Stimulated activated CD8-positive, alpha-beta memory T cell treated with anti-CD3 and anti-CD28 coated beads, Interleukin-15, amount 100 ng/mL, for 1 hour (primary cell): ENCODE data around the gene ADRA1B.
"Not testable (repeated sequence)": the region's sequence is repeated elsewhere in the genome, so short reads cannot be mapped to it uniquely, and the experiment has no call there.

Experiments
- DNase-seq: peaks from one replicate; pipeline ENCODE4 v3.0.0-alpha.2; 2020; ENCODE audit warnings: low read depth

Gene ADRA1B

GRCh38 chr5:159929176-159929575 is 12.9 kb downstream of the ADRA1B start:
- DNase-seq = no peak

GRCh38 chr5:159933531-159934485 is 17.5 kb downstream of the ADRA1B start:
- DNase-seq = no peak

- DNase-seq = no peak
These were observed 19.7 kb downstream of the ADRA1B start for GRCh38 chr5:159935946-159936345.

GRCh38 chr5:159936686-159937329 is 20.5 kb downstream of the ADRA1B start:
- DNase-seq = no peak

GRCh38 chr5:159937580-159937979 is 21.3 kb downstream of the ADRA1B start:
- DNase-seq = no peak

GRCh38 chr5:159943326-159943725 is 27.0 kb downstream of the ADRA1B start:
- DNase-seq = no peak

GRCh38 chr5:159944056-159944600 is 27.8 kb downstream of the ADRA1B start:
- DNase-seq = no peak

- DNase-seq = no peak
These were observed 29.1 kb downstream of the ADRA1B start for GRCh38 chr5:159945359-159945758.

GRCh38 chr5:159947708-159948358 is 31.6 kb downstream of the ADRA1B start:
- no peak for DNase-seq

- no peak for DNase-seq
These were observed 35.1 kb downstream of the ADRA1B start for GRCh38 chr5:159951387-159951786.

GRCh38 chr5:159951834-159952233 is 35.6 kb downstream of the ADRA1B start:
- DNase-seq = no peak

- no peak for DNase-seq
These were observed 37.3 kb downstream of the ADRA1B start for GRCh38 chr5:159953609-159954008.

GRCh38 chr5:159955056-159955624 is 38.9 kb downstream of the ADRA1B start:
- DNase-seq = no peak

GRCh38 chr5:159956074-159956473 is 39.8 kb downstream of the ADRA1B start:
- DNase-seq = no peak

GRCh38 chr5:159961176-159962160 is 45.2 kb downstream of the ADRA1B start:
- DNase-seq = no peak

- DNase-seq = no peak
These were observed 45.9 kb downstream of the ADRA1B start for GRCh38 chr5:159962214-159962613.

- no peak for DNase-seq
These were observed 47.7 kb downstream of the ADRA1B start for GRCh38 chr5:159963935-159964334.

- no peak for DNase-seq
These were observed 49.0 kb downstream of the ADRA1B start for GRCh38 chr5:159965031-159965837.

- not testable (repeated sequence) for DNase-seq
These were observed 49.5 kb downstream of the ADRA1B start for GRCh38 chr5:159965838-159966128.

GRCh38 chr5:159969966-159970365 is 53.7 kb downstream of the ADRA1B start:
- DNase-seq = no peak
